Measurements from ENCODE around the gene RGS1. TPM values are rescaled to one million over a fixed set of nuclear protein-coding genes. Genes with fewer than 3 reads are reported as not detected.

Gene RGS1
- total RNA-seq, 1 experiment from 2014 or later: not detected

- no peaks in the 10 kb centered on the region for H3K23me2 ChIP-seq (ENCODE audit: insufficient read length, low read depth, low read length, poor library complexity, severe bottlenecking)
- no peak overlapping the region for H3K4me3 Mint-ChIP-seq
- no peaks in the 10 kb centered on the region for H3K27me3 Mint-ChIP-seq (ENCODE audit: low read depth)
- H3K23ac ChIP-seq (ENCODE audit: insufficient read length, low read depth, low read length): no peak overlapping the region
- H3K27ac ChIP-seq (ENCODE audit: insufficient read length, low read depth, low read length): no peak overlapping the region
- H4K91ac ChIP-seq (ENCODE audit: insufficient read length, low read depth, low read length): no peak overlapping the region
- no peak for TF ChIP-seq CTCF (conservative IDR thresholded peaks at IDR 0.05)
- no peak for DNase-seq
- no peak overlapping the region for H2BK120ac ChIP-seq (ENCODE audit: low read depth, low read length, poor library complexity, severe bottlenecking)
- no peak overlapping the region for H2AFZ ChIP-seq (ENCODE audit: low read length)
- no peak overlapping the region for H2BK20ac ChIP-seq (ENCODE audit: low read depth, low read length, poor library complexity, severe bottlenecking)
- peaks cover 6 to 18% of the 10 kb centered on the region in 2 experiments for H3K4me1 Mint-ChIP-seq
- peaks cover 0 to 2% (median 0%) of the 10 kb centered on the region in 3 experiments; a peak in 1 of 7 replicates for H3K36me3 Mint-ChIP-seq (ENCODE audit: insufficient read depth in 1 of 3, low read depth in 3 of 3)
- H3K27me3 ChIP-seq (ENCODE audit: insufficient read depth, low read length): no peaks in the 10 kb centered on the region
- H3K27ac Mint-ChIP-seq: no peak overlapping the region
- H3T11ph ChIP-seq (ENCODE audit: low read length): no peak overlapping the region
- no peak overlapping the region for H2BK5ac ChIP-seq (ENCODE audit: insufficient read length, low read length)
- no peak overlapping the region for H3K9ac ChIP-seq (ENCODE audit: extremely low read depth, insufficient read length, low read length)
- H3K79me2 ChIP-seq (ENCODE audit: insufficient read depth, low read length): no peaks in the 10 kb centered on the region
- H3K79me1 ChIP-seq (ENCODE audit: insufficient read depth, low read depth, low read length, poor library complexity, severe bottlenecking): no peaks in the 10 kb centered on the region
- no peak overlapping the region for H2BK12ac ChIP-seq (ENCODE audit: insufficient read length, low read depth, low read length)
- H3K9me3 ChIP-seq (ENCODE audit: control insufficient read depth, low read depth, low read length): no peaks in the 10 kb centered on the region
- H3K56ac ChIP-seq (ENCODE audit: insufficient read length, low read depth, low read length): no peak overlapping the region
- H4K8ac ChIP-seq (replicated peaks; ENCODE audit: insufficient read length, low read depth, low read length): no peak overlapping the region
- no peaks in the 10 kb centered on the region for H3K4me1 ChIP-seq (ENCODE audit: insufficient read depth, low read length)
- no peak overlapping the region for H3K14ac ChIP-seq (ENCODE audit: insufficient read depth, low read length)
- H3K9me3 Mint-ChIP-seq: peaks cover 0 to 8% of the 10 kb centered on the region in 2 experiments; a peak in 3 of 5 replicates
- H4K20me1 ChIP-seq (ENCODE audit: control insufficient read depth, insufficient read depth, insufficient read length): no peaks in the 10 kb centered on the region
- no peak overlapping the region for H4K5ac ChIP-seq (ENCODE audit: insufficient read length, low read depth, low read length)
- WGBS (ENCODE audit: extremely low coverage, insufficient read length, low lambda C conversion rate): no CpG with 5 or more reads among the region's 1 CpG
- H2BK15ac ChIP-seq (ENCODE audit: low read depth, low read length): no peak overlapping the region
- H2AK5ac ChIP-seq (ENCODE audit: insufficient read length, low read length): no peak overlapping the region
- no peak overlapping the region for H3K18ac ChIP-seq (ENCODE audit: insufficient read length, low read depth, low read length)
- no peak overlapping the region for H3K4me2 ChIP-seq (ENCODE audit: insufficient read depth, insufficient read length, low read length)
- no peak overlapping the region for H3K4ac ChIP-seq (ENCODE audit: low read depth, low read length)
Measured at GRCh38 chr1:192574073-192574472, 1.5 kb upstream of the RGS1 start.
